ENCODE data around the gene ZNF324. TPM values are rescaled to one million over a fixed set of nuclear protein-coding genes. Genes with fewer than 3 reads are reported as not detected.
A peak's percentile ranks its signal among the peaks of the same experiment; 100 is the strongest.

ZNF324 gene
- total and polyA plus RNA-seq, 2 of the 13 experiments (the other 11 are each of a cell fraction or from before 2014, with no cell fraction given): 1.1 to 4.7 TPM

DNA sequence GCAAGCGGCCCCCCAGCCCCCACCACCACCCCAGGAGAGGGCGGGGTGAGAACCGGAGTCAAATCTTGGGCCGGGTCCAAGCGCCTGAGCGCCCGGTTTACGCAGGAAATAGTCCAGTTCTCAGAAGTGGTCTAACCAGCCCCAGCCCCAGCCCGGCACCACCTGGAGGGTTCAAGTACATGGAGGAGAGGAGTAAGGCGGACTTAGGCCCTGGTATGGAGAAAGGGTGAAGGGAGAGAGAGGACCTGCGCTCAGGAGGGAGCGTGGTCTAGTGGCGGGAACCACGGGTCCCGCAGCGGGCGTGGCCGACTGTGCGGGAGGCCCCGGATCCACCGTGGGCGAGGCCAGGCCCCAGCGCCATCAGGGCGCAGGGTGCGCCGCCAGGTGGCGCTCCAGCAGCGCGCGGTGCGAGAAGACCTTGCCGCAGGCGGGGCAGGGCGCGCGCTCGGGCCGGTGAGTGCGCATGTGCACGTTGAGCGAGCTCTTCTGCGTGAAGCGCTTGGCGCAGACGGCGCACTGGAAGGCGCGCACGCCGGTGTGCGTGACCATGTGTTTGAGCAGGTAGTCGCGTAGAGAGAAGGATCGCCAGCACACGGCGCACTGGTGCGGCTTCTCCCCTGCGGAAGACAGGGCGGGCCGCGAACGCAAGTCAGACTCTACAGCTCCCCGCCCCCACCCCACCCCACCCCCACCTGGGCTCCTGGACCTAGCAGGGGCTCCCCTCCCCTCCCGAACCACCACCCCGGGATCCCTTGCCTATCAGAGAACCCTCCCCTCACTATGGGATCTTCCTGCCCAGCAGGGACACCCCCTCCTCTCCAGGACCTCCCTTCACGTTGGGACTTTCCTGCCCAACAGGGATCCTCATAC, 47.0 kb downstream of the ZNF324 start (continued):
- TF ChIP-seq PTBP1 (IDR thresholded peaks at IDR 0.05; ENCODE audit: low read depth, low read length, poor library complexity, severe bottlenecking): no peak
- peak; percentile 94 for TF ChIP-seq HOXA3 (CRISPR knock-in tag; IDR thresholded peaks at IDR 0.05)
- peak; percentile 84 for TF ChIP-seq GABPB1 (CRISPR knock-in tag; IDR thresholded peaks at IDR 0.05)
- TF ChIP-seq, protein P1, sequence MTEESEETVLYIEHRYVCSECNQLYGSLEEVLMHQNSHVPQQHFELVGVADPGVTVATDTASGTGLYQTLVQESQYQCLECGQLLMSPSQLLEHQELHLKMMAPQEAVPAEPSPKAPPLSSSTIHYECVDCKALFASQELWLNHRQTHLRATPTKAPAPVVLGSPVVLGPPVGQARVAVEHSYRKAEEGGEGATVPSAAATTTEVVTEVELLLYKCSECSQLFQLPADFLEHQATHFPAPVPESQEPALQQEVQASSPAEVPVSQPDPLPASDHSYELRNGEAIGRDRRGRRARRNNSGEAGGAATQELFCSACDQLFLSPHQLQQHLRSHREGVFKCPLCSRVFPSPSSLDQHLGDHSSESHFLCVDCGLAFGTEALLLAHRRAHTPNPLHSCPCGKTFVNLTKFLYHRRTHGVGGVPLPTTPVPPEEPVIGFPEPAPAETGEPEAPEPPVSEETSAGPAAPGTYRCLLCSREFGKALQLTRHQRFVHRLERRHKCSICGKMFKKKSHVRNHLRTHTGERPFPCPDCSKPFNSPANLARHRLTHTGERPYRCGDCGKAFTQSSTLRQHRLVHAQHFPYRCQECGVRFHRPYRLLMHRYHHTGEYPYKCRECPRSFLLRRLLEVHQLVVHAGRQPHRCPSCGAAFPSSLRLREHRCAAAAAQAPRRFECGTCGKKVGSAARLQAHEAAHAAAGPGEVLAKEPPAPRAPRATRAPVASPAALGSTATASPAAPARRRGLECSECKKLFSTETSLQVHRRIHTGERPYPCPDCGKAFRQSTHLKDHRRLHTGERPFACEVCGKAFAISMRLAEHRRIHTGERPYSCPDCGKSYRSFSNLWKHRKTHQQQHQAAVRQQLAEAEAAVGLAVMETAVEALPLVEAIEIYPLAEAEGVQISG (CRISPR knock-in tag; IDR thresholded peaks at IDR 0.05): peak; percentile 91
- peak; percentile 51; the same call in 1 of the 2 replicates for TF ChIP-seq ZNF543 (CRISPR knock-in tag; IDR thresholded peaks at IDR 0.05)
- TF ChIP-seq ZNF614 (CRISPR knock-in tag; IDR thresholded peaks at IDR 0.05; ENCODE audit: borderline replicate concordance): peak; percentile 79; the same call in 1 of the 2 replicates
- TF ChIP-seq ZNF350 (CRISPR knock-in tag; IDR thresholded peaks at IDR 0.05; ENCODE audit: borderline replicate concordance, low read depth): no peak
- TF ChIP-seq, protein P2, sequence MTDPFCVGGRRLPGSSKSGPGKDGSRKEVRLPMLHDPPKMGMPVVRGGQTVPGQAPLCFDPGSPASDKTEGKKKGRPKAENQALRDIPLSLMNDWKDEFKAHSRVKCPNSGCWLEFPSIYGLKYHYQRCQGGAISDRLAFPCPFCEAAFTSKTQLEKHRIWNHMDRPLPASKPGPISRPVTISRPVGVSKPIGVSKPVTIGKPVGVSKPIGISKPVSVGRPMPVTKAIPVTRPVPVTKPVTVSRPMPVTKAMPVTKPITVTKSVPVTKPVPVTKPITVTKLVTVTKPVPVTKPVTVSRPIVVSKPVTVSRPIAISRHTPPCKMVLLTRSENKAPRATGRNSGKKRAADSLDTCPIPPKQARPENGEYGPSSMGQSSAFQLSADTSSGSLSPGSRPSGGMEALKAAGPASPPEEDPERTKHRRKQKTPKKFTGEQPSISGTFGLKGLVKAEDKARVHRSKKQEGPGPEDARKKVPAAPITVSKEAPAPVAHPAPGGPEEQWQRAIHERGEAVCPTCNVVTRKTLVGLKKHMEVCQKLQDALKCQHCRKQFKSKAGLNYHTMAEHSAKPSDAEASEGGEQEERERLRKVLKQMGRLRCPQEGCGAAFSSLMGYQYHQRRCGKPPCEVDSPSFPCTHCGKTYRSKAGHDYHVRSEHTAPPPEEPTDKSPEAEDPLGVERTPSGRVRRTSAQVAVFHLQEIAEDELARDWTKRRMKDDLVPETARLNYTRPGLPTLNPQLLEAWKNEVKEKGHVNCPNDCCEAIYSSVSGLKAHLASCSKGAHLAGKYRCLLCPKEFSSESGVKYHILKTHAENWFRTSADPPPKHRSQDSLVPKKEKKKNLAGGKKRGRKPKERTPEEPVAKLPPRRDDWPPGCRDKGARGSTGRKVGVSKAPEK (CRISPR knock-in tag; IDR thresholded peaks at IDR 0.05; ENCODE audit: borderline replicate concordance): no peak
- peak; percentile 28; the same call in 1 of the 2 replicates for TF ChIP-seq ZNF878 (CRISPR knock-in tag; IDR thresholded peaks at IDR 0.05)
- TF ChIP-seq ZNF451 (CRISPR knock-in tag; IDR thresholded peaks at IDR 0.05): peak; percentile 86
- TF ChIP-seq, protein P3, sequence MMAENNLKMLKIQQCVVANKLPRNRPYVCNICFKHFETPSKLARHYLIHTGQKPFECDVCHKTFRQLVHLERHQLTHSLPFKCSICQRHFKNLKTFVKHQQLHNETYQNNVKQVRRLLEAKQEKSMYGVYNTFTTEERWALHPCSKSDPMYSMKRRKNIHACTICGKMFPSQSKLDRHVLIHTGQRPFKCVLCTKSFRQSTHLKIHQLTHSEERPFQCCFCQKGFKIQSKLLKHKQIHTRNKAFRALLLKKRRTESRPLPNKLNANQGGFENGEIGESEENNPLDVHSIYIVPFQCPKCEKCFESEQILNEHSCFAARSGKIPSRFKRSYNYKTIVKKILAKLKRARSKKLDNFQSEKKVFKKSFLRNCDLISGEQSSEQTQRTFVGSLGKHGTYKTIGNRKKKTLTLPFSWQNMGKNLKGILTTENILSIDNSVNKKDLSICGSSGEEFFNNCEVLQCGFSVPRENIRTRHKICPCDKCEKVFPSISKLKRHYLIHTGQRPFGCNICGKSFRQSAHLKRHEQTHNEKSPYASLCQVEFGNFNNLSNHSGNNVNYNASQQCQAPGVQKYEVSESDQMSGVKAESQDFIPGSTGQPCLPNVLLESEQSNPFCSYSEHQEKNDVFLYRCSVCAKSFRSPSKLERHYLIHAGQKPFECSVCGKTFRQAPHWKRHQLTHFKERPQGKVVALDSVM (CRISPR knock-in tag; IDR thresholded peaks at IDR 0.05): peak; percentile 56; the same call in 1 of the 2 replicates
- TF ChIP-seq, protein P4, sequence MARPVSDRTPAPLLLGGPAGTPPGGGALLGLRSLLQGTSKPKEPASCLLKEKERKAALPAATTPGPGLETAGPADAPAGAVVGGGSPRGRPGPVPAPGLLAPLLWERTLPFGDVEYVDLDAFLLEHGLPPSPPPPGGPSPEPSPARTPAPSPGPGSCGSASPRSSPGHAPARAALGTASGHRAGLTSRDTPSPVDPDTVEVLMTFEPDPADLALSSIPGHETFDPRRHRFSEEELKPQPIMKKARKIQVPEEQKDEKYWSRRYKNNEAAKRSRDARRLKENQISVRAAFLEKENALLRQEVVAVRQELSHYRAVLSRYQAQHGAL (CRISPR knock-in tag; IDR thresholded peaks at IDR 0.05; ENCODE audit: not compliant biosample characterization): no peak
- no peak for TF ChIP-seq ZNF367 (CRISPR knock-in tag; IDR thresholded peaks at IDR 0.05; ENCODE audit: borderline replicate concordance)
- TF ChIP-seq SMAD1 (CRISPR knock-in tag; IDR thresholded peaks at IDR 0.05; ENCODE audit: borderline replicate concordance, low read depth): 0 out of 2 replicates have a peak, but pooled peaks have one; percentile 45
- TF ChIP-seq GATA4 (IDR thresholded peaks at IDR 0.05; ENCODE audit: borderline replicate concordance, low read depth): 0 out of 2 replicates have a peak, but pooled peaks have one; percentile 29
- no peak for TF ChIP-seq ZNF264 (CRISPR knock-in tag; IDR thresholded peaks at IDR 0.05)
- TF ChIP-seq, protein P5, sequence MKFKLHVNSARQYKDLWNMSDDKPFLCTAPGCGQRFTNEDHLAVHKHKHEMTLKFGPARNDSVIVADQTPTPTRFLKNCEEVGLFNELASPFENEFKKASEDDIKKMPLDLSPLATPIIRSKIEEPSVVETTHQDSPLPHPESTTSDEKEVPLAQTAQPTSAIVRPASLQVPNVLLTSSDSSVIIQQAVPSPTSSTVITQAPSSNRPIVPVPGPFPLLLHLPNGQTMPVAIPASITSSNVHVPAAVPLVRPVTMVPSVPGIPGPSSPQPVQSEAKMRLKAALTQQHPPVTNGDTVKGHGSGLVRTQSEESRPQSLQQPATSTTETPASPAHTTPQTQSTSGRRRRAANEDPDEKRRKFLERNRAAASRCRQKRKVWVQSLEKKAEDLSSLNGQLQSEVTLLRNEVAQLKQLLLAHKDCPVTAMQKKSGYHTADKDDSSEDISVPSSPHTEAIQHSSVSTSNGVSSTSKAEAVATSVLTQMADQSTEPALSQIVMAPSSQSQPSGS (CRISPR knock-in tag; IDR thresholded peaks at IDR 0.05): peak; percentile 32; the same call in 1 of the 2 replicates
- TF ChIP-seq MXD4 (CRISPR knock-in tag; IDR thresholded peaks at IDR 0.05): peak; percentile 81
